ENCODE data around the gene GRIK2. TPM values are rescaled to one million over a fixed set of nuclear protein-coding genes. Genes with fewer than 3 reads are reported as not detected.
A peak's percentile ranks its signal among the peaks of the same experiment; 100 is the strongest.

The GRIK2 gene
- total and polyA plus RNA-seq, 2 of the 4 experiments (the other 2 are of a cell fraction), result 8.2 to 15.2 TPM

DNA sequence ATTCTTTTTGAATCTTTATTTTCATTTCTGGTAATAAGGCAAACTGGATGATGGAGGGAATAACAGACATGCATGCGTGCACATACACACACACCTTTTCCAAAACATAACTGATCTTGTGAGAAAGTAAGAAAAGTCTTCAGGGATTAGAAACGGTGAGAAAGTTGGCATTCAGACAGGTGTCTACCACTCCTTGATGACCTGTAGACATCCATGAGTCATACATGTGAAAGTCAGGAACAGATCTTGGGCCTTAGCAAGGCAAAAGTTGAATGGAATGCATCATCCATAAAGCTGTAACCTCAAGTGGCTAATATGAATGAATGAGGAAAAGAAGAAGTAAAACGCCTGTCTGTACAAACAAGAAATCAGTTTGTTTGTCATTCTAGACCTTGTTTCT lies 97.3 kb downstream of the GRIK2 start:
- Histone ChIP-seq H4K91ac (ENCODE audit: insufficient read depth, low read depth, low read length) (no peak overlapping the region), H4K5ac (ENCODE audit: low read depth, low read length) (no peak overlapping the region), H3K56ac (ENCODE audit: extremely low read depth, insufficient read depth, low read length) (no peak overlapping the region), H3K4me2 (ENCODE audit: low read depth, low read length) (no peak overlapping the region), H2BK5ac (ENCODE audit: low read depth, low read length, poor library complexity, severe bottlenecking) (no peak overlapping the region), H2AFZ (replicated peaks; ENCODE audit: low read length, poor library complexity) (no peak overlapping the region), H3K4ac (ENCODE audit: low read depth, low read length) (no peak overlapping the region), H2BK20ac (ENCODE audit: low read depth, low read length) (no peak overlapping the region), H3K79me1 (ENCODE audit: low read depth in 1 of 2, low read length in 2 of 2) (no peaks in the 10 kb centered on the region), H3K27me3 (ENCODE audit: control insufficient read depth, insufficient read depth, low read length) (no peaks in the 10 kb centered on the region), H3K23ac (ENCODE audit: low read depth, low read length) (no peak overlapping the region), H3K36me3 (ENCODE audit: control insufficient read depth, insufficient read depth, low read length) (no peaks in the 10 kb centered on the region), H2AK5ac (ENCODE audit: low read depth, low read length) (no peak overlapping the region), H2BK15ac (ENCODE audit: low read depth, low read length) (no peak overlapping the region), H3K27ac (ENCODE audit: insufficient read depth, low read length) (no peak overlapping the region), H3K9me3 (ENCODE audit: control insufficient read depth, insufficient read depth, low read length) (no peaks in the 10 kb centered on the region), H3K4me1 (ENCODE audit: control insufficient read depth, insufficient read depth, low read length) (no peaks in the 10 kb centered on the region), H3K9me1 (ENCODE audit: insufficient read depth, low read length) (no peaks in the 10 kb centered on the region; the same call in 1 of the 2 replicates), H2AK9ac (replicated peaks; ENCODE audit: low read depth, low read length, poor library complexity) (no peak overlapping the region), H4K20me1 (ENCODE audit: insufficient read depth, low read length) (no peaks in the 10 kb centered on the region), H4K8ac (ENCODE audit: low read depth in 2 of 2, low read length in 2 of 2) (no peak overlapping the region), H3K18ac (ENCODE audit: low read depth, low read length) (no peak overlapping the region), H2BK120ac (ENCODE audit: low read depth, low read length) (no peak overlapping the region), H3K14ac (replicated peaks; ENCODE audit: low read depth, low read length) (no peak overlapping the region), H3K9ac (ENCODE audit: low read depth, low read length) (no peak overlapping the region), H3K4me3 (ENCODE audit: insufficient read depth, low read depth, low read length) (no peak overlapping the region)
- ChIA-PET CTCF (no interaction called here), POLR2A (ENCODE audit: unreplicated experiment) (no interaction called here)
- DNase-seq (peak; percentile 9), ATAC-seq (ENCODE audit: low read depth) (no peak)
- dilution Hi-C loops (cut with HindIII; ENCODE audit: low sequenced_read_pairs, unreplicated experiment), result no loop called here
- BruUV-seq (replicated peaks), result no TSS peak
- intact Hi-C loops (cut with micrococcal nuclease), result no loop called here
- in situ Hi-C loops (cut with MboI; ENCODE audit: low sequenced_read_pairs), result no loop called here
- no CpG with 5 or more reads among the region's 3 CpGs for WGBS, 2 experiments (ENCODE audit: extremely low coverage in 2 of 2, insufficient read length in 1 of 2)
- TF ChIP-seq SMC3 (IDR thresholded peaks at IDR 0.05; ENCODE audit: low read depth, low read length), result no peak
- TF ChIP-seq RAD21 (IDR thresholded peaks at IDR 0.05; ENCODE audit: low read length), result no peak

Data from IMR-90 (cell line).